ENCODE measurements around the gene MDM2. TPM values are rescaled to one million over a fixed set of nuclear protein-coding genes. Genes with fewer than 3 reads are reported as not detected.
"Not testable (repeated sequence)": the region's sequence is repeated elsewhere in the genome, so short reads cannot be mapped to it uniquely, and the experiment has no call there.

The MDM2 gene
- total RNA-seq, 1 donor from 2014 or later, result 37.6 TPM

DNA sequence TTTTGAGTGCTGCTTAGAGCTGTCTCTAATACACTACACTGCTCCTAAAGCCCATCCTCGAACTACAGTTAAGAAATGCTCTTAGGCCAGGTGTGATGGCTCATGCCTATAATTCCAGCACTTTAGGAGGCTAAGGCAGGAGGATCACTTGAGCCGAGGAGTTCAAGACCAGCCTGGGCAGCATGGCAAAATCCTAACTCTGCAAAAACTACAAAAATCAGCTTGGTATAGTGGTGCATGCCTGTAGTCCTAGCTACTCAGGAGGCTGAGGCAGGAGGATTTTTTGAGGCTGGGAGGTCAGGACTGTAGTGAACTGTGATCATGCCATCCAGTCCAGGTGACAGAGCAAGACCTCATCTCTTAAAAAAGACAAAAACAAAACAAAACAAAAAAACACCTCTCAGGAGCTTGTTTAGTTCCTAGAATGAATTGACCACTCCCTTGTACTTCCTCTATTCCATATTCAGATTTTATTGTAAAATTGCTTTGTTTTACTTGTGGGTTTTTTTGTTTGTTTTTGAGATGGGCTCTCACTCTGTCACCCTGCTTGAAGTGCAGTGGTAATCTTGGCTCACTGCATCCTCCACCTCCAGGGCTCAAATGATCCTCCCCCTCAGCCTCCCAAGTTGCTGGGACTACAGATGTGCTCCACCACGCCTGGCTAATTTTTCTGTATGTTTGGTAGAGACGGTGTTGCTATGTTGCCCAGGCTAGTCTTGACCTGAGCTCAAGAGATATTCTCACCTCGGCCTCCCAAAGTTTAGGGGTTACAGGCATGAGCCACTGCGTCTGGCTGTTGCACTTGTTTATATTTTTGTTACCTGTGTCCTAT lies 13.6 kb downstream of the MDM2 start:
- intact Hi-C loops (cut with micrococcal nuclease), result no loop called here
- ATAC-seq (no peak), DNase-seq (no peak)

DNA sequence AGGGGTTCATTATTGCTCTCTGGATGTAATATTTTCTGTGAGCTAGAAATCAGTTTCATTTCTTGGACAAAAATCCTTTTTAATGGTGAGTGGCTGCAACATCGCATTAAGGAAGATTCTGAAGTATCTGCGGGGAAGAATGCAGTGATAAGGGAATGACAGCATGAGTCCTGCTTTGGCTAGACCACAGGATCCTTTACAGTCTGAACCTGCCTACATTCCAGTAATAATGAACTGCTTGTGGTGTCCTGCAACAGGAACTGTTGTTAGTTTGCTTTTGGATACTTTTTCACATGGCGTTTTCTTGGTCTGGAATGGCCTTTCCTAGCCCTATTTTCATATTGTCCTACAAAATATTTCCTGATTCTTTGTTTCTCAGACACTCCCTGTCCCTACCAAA lies 15.7 kb downstream of the MDM2 start:
- ATAC-seq, result no peak
- no peak for DNase-seq
- intact Hi-C loops (cut with micrococcal nuclease), result no loop called here

DNA sequence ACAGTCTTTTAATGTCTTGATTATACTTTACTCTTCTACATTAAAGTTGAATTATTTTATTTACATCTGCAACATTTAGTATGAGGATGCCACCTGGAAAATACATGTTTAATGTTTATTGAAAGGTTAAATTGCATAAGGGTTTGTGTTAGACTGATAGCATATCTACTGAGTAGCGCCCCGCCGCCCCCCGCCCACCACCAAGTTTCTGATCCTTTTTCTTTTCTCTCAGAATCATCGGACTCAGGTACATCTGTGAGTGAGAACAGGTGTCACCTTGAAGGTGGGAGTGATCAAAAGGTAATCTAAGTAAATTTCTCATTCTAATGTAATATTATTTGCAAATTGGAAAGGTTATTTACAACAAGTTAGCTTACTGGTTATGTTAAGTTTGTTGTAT lies 16.2 kb downstream of the MDM2 start:
- intact Hi-C loops (cut with micrococcal nuclease), result no loop called here
- DNase-seq (no peak), ATAC-seq (no peak)

DNA sequence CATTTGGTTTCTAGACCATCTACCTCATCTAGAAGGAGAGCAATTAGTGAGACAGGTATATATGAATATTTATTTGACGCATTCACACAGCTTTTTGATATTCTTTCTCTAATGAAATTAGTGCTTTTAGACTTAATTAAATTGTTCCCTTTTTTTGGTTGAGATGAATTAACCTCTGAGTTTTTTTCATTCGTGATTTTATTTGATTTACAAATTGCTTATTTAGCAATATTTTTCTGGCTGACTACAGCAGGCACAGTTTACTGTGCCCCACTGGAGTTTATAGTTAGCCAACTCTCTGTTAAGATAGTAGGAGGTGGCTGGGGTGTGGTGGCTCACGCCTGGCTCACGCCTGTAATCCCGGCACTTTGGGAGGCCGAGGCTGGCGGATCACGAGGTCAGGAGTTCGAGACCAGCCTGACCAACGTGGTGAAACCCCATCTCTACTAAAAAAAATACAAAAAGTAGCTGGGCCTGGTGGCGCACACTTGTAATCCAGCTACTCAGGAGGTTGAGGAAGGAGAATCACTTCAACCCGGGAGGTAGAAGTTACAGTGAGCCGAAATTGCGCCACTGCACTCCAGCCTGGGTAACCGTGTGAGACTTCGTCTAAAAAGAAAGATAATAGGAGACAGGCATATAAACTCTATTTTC lies 16.7 kb downstream of the MDM2 start:
- DNase-seq (no peak), ATAC-seq (no peak)
- intact Hi-C loops (cut with micrococcal nuclease), result no loop called here

DNA sequence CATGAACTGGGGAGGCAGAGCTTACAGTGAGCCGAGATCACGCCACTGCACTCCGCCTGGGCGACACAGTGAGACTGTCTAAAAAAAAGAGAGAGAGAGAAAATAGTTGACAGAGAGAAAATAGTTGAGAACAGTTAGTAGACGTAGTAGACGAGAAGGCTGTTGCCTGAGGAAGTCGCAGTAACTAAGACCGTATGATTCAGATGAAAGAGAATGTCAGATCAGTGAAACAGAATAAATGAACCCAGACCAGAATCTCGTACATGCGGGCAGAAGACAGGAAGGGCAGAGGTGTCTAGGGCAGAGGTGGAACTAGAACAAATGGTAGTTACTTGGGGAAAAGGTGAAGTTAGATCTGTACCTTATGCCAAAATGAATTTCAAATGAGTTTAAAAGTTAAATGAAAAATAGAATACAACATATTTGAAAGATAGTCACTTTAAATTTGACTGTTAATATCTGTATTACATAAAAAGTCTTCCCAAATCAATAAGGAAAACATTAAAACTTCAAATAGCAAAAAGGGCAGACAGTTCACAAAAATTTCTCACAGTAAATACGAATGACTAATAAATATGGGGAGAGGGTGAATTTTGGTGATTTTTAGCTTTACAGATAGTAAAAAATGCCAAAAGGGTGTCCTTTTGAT lies 17.7 kb downstream of the MDM2 start:
- ATAC-seq (no peak), DNase-seq (no peak)
- intact Hi-C loops (cut with micrococcal nuclease), result no loop called here

DNA sequence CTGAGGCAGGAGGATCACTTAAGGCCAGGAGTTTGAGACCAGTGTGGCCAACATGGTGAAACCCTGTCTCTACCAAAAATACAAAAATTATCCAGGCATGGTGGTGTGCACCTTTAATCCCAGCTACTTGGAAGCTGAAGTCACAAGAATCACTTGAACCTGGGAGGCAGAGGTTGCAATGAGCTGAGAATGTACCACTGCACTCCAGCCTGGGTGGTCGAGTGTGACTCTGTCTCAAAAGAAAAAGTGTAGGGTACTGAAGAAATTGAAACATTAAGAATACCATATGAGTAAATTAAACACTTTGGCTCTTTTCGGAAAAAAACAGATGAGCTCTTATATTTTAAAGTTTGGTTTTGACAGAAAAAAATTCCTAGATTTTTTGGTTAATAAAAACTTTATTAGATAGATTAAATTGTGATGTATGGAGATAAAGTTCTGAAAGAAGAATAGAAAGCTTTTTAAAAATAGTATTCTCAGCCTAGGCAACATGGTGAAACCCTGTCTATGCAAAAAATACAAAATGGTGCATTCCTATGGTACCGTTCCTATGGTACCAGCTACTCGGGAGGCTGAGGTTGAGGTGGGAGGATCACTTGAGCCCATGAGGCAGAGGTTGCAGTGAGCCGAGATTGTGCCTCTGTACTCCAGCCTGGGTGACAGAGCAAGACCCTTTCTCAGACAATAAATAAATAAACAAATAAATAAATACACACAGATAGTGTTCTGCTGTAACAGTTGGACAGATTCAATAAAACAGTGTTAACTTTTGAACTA lies 20.1 kb downstream of the MDM2 start:
- ATAC-seq (no peak), DNase-seq (no peak)
- intact Hi-C loops (cut with micrococcal nuclease), result no loop called here

DNA sequence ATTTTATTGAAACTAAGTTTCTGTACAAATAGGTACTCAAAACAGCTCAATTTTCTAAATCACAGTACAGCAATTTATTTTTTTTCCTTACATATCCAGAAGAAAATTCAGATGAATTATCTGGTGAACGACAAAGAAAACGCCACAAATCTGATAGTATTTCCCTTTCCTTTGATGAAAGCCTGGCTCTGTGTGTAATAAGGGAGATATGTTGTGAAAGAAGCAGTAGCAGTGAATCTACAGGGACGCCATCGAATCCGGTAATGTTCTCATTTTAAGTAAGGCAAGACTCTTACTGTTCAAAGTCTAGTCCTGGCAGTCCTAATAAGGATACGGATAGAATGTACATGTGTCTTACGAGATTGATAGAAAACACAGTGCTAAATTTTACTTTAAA lies 20.7 kb downstream of the MDM2 start:
- ATAC-seq (no peak), DNase-seq (no peak)
- intact Hi-C loops (cut with micrococcal nuclease), result no loop called here

DNA sequence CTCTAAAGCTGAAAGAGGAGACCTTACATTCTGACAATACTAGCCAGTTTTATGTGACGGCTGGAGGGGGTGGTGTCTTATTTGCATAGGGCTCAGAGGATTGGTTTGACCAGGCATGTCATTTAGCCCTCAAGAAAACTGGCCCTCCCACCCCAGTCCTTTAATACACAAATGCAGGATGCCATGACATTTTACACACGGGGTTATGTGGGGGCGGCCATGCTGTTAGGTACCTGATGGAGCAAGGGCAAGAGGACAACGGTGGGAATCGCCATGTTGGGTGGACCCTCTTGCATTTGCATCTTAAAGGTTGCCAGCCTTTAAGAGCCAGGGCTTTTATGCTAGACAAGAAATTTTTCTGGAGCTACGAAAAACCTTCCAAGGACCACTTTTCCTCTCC lies 23.3 kb downstream of the MDM2 start:
- intact Hi-C loops (cut with micrococcal nuclease), result no loop called here
- ATAC-seq, result no peak
- no peak for DNase-seq

DNA sequence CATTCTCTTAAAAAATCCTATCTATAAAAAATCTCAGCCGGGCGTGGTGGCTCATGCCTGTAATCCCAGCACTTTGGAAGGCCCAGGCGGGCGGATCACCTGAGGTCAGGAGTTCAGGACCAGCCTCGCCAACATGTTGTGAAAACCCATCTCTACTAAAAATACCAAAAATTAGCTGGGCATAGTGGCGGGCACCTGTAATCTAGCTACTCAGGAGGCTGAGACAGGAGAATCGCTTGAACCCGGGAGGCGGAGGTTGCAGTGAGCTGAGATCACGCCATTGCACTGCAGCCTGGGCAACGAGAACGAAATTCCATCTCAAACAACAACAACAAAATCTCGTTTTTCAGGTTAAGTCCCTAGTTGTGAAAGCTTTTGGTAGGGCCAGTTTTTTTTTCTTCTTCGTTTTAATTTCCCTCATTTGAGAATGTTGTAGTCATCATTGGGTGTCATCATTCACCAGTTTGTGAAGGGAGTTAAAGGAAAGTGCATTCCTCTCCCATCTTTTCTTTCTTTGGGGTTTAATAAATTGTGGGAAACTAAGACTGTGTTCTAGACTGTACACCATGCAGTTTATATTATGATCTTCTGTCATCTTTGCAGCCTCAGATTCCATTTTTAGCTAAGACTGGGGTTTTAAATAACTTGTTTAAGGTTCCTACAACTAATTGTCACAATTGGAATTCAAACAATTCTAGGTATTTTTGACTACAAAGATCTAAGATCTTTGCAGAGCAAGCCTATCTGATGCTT lies 23.9 kb downstream of the MDM2 start:
- intact Hi-C loops (cut with micrococcal nuclease), result no loop called here
- DNase-seq, result no peak
- no peak for ATAC-seq

DNA sequence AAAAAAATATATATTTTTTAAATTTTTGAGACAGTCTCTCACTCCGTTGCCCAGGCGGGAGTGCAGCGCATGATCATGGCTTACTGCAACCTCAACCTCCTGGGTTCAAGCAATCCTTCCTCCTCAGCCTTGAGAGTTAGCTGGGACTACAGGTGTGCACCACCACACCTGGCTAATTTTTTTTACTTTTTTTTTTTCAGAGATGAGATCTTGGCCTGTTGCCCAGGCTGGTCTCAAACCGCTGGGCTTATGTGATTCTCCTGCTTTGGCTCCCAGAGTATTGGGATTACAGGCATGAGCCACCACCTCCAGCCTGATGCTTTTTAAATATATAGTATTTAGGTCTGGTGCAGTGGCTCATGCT lies 24.5 kb downstream of the MDM2 start:
- ATAC-seq (no peak), DNase-seq (no peak)
- intact Hi-C loops (cut with micrococcal nuclease), result no loop called here

DNA sequence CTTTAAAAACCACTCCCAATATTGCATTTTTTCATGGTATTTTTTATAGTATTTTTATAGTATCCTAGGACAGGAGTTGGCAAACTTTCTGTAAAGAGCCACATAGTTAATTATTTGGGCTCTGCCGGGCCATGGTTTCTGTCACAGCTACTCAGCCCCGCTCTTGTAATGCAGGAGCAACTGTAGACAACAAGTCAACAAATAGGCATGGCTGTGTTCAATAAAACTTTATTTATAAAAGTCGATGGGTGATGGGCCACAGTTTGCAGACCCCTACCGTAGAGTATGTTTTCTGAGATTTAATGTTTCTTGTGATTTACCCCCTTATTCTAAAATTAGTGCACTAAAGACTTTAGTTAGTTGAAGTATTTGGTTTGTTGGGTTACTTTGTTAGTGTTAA lies 25.5 kb downstream of the MDM2 start:
- intact Hi-C loops (cut with micrococcal nuclease), result no loop called here
- no peak for DNase-seq
- ATAC-seq, result no peak

DNA sequence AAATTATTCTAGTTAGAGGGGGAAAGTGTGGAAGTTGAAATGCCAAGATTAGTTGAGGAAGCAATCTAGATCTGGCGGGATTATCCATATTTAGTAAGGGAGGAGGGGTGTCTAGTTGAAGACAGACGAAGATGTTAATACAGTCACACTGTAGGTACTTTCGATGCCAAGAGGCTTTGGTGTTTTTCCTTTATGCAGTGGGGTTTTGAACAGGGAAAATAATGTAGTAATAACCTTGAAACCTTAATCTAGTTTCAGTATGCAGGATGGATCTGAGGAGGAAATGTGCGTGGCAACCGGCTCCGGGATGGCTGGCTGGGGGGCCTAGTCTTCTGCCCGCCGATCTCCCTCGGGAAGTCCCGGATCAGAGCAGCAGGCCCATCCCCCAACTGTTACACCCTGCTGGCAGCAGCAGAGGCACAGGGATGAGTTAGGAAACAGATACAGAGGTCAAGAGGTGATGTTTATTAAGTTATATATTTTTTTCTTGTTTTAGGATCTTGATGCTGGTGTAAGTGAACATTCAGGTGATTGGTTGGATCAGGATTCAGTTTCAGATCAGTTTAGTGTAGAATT lies 27.4 kb downstream of the MDM2 start:
- ATAC-seq (no peak), DNase-seq (peak; percentile 41)
- intact Hi-C loops (cut with micrococcal nuclease), result no loop called here

DNA sequence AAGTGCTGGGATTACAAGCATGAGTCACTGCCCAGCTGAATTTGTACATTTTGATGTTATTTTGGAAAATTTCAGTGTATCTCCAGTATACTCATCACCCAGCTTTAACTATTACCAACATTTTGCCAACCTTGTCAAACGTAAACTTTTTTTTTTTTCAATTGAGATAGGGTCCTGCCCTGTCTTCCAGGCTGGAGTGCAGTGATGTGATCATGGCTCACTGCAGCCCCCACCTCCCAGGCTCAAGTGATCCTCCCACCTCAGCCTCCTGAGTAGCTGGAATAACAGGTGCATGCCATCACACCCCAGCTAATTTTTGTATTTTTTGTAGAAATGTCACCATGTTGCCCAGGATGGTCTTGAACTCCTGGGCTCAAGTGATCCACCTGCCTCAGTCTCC lies 29.2 kb downstream of the MDM2 start:
- no peak for DNase-seq
- no peak for ATAC-seq
- intact Hi-C loops (cut with micrococcal nuclease), result no loop called here

DNA sequence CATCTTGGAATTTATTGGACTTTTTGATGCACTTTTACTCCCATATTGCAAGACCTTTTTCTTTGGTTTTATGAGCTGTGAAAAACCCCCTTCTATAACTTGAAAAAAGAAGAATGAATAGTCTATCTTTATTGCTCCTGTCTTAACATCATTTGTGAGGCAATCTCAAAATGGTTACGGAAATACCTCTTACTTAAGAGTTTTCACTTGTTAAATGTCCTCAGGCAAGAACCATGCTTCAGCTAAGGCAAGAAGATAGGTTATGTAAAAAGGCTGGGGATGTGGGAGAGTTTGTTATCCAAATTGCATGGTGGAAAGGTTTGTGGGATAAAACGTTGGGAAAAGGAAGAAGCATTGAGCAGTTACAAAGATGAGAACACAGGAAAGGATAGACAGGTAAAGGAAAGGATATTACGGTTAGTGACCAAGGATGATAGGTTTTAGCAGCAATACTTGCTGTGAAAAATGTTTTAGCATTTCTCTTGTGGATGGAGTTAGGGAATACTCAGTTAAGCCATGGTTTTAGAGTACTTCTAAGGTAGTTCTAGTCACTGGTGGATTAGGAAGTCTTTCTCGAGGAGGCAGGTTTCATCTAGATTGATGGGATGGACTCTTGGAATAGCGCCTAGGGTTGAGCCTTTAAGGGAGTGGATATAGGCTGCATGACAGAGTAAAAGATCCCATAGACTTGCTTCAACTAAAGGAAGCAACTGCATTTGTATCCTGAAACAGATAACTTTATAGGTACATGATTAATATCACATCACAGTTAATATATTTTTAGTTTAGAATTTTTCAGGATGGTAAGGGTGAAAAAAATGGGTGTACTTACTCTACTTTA lies 30.3 kb downstream of the MDM2 start:
- ATAC-seq, result no peak
- intact Hi-C loops (cut with micrococcal nuclease), result no loop called here

DNA sequence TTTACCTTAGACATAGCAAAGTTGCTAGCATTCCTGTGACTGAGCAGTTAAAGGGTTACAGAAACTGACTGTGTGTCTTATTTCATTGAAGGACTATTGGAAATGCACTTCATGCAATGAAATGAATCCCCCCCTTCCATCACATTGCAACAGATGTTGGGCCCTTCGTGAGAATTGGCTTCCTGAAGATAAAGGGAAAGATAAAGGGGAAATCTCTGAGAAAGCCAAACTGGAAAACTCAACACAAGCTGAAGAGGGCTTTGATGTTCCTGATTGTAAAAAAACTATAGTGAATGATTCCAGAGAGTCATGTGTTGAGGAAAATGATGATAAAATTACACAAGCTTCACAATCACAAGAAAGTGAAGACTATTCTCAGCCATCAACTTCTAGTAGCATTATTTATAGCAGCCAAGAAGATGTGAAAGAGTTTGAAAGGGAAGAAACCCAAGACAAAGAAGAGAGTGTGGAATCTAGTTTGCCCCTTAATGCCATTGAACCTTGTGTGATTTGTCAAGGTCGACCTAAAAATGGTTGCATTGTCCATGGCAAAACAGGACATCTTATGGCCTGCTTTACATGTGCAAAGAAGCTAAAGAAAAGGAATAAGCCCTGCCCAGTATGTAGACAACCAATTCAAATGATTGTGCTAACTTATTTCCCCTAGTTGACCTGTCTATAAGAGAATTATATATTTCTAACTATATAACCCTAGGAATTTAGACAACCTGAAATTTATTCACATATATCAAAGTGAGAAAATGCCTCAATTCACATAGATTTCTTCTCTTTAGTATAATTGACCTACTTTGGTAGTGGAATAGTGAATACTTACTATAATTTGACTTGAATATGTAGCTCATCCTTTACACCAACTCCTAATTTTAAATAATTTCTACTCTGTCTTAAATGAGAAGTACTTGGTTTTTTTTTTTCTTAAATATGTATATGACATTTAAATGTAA lies 31.5 kb downstream of the MDM2 start:
- ATAC-seq, result no peak
- intact Hi-C loops (cut with micrococcal nuclease), result no loop called here
- DNase-seq, result no peak

More for the DNA sequence above, 30.3 kb downstream of the MDM2 start:
- DNase-seq, result no peak

DNA sequence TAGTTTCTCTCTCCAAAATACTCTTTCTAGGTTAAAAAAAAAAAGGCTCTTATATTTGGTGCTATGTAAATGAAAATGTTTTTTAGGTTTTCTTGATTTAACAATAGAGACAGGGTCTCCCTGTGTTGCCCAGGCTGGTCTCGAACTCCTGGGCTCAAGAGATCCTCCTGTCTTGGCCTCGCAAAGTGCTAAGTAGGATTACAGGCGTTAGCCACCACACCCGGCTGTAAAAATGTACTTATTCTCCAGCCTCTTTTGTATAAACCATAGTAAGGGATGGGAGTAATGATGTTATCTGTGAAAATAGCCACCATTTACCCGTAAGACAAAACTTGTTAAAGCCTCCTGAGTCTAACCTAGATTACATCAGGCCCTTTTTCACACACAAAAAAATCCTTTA lies 33.2 kb downstream of the MDM2 start:
- ATAC-seq; intact Hi-C loops (cut with micrococcal nuclease); DNase-seq: not testable (repeated sequence)

DNA sequence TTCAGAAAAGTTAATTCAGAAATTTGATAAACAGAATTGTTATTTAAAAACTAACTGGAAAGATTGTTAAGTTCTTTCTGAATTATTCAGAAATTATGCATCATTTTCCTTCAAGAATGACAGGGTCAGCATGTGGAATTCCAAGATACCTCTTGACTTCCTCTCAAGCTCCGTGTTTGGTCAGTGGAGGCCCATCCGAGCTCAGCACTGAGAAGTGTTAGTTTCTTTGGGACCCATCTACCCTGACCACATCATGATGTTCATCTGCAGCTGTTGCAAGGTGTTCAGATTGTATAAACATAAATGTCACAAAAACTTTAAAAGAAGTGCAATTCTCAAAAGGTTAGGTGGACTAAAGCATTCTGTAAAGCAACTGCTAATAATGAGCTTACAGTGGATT lies 33.7 kb downstream of the MDM2 start:
- intact Hi-C loops (cut with micrococcal nuclease), result no loop called here
- ATAC-seq (no peak), DNase-seq (no peak)

Data from left ventricle myocardium superior (tissue), 1 donor.